ENCODE measurements around the gene TANC2. TPM values are rescaled to one million over a fixed set of nuclear protein-coding genes. Genes with fewer than 3 reads are reported as not detected.
A peak's percentile ranks its signal among the peaks of the same experiment; 100 is the strongest.

TANC2 gene
- total and polyA plus RNA-seq, 9 of the 15 experiments (the other 6 are each of a cell fraction or from before 2014, with no cell fraction given) = 0.46 to 7.8 (median 4.5) TPM

- no peaks in the 10 kb centered on the region for H3K36me3 ChIP-seq (ENCODE audit: control insufficient read depth, insufficient read depth, low read length)
- CTCF ChIA-PET (ENCODE audit: low intra/inter-chr PET ratio) = no interaction called here
- in situ Hi-C loops (cut with MboI) (no loop called here), intact Hi-C loops (cut with micrococcal nuclease) (no loop called here)
- H3K4me2 ChIP-seq (ENCODE audit: insufficient read depth, low read length) = peak overlapping the region; percentile 19; the same call in 1 of the 2 replicates
- no peak overlapping the region for H3K9ac ChIP-seq (ENCODE audit: insufficient read depth in 1 of 2, low read depth in 2 of 2, low read length in 2 of 2)
- no peak overlapping the region for H3K27ac ChIP-seq (ENCODE audit: extremely low read depth, low read depth, low read length)
- H3K9me3 ChIP-seq (replicated peaks; ENCODE audit: control insufficient read depth, insufficient read depth, low read depth, low read length) = no peaks in the 10 kb centered on the region
- H3K4me3 ChIP-seq = no peak overlapping the region
- H2AFZ ChIP-seq (ENCODE audit: low read depth, low read length) = 0 out of 2 replicates have a peak overlapping the region, but pooled peaks have one; percentile 48
- H3K79me2 ChIP-seq (ENCODE audit: control insufficient read depth, insufficient read depth, low read length) = no peaks in the 10 kb centered on the region
- peak; percentile 86 for FAIRE-seq
- H3K4me1 ChIP-seq (replicated peaks in 1 of 2; ENCODE audit: control insufficient read depth in 2 of 2, insufficient read depth in 2 of 2, low read length in 2 of 2) = peaks cover 0 to 12% of the 10 kb centered on the region in 2 experiments; a peak in 2 of 5 replicates
- H4K20me1 ChIP-seq (replicated peaks; ENCODE audit: control insufficient read depth, insufficient read depth, low read length) = no peaks in the 10 kb centered on the region
- 0% methylated on average over 1 of the region's 1 CpG for WGBS (ENCODE audit: insufficient coverage, low coverage, missing lambda C conversion rate)
- H3K9me1 ChIP-seq (ENCODE audit: control insufficient read depth, insufficient read depth, low read length) = no peaks in the 10 kb centered on the region
- peak; percentile 57 to 73 (median 65) for DNase-seq (ENCODE audit: extremely low read depth in 1 of 4, low spot score in 3 of 4)
- no TSS peak for BruUV-seq (replicated peaks)
- POLR2A ChIA-PET = interaction anchor here (0.7 to 1.7 kb wide), 5 partner anchors 9 to 27 kb away, joined by 3 to 5 read pairs (median 3); no protein-coding TSS in a partner anchor
- no peaks in the 10 kb centered on the region; a peak in 1 of 5 replicates for H3K27me3 ChIP-seq (ENCODE audit: control insufficient read depth in 2 of 2, insufficient read depth in 2 of 2, low read length in 2 of 2)
- peak; percentile 86 for ATAC-seq
- peak; percentile 96 for TF ChIP-seq TFAP4 (CRISPR knock-in tag; IDR thresholded peaks at IDR 0.05; ENCODE audit: borderline replicate concordance)
- peak; percentile 46; the same call in 1 of the 2 replicates for TF ChIP-seq TAL1 (IDR thresholded peaks at IDR 0.05)
- TF ChIP-seq, protein P1, sequence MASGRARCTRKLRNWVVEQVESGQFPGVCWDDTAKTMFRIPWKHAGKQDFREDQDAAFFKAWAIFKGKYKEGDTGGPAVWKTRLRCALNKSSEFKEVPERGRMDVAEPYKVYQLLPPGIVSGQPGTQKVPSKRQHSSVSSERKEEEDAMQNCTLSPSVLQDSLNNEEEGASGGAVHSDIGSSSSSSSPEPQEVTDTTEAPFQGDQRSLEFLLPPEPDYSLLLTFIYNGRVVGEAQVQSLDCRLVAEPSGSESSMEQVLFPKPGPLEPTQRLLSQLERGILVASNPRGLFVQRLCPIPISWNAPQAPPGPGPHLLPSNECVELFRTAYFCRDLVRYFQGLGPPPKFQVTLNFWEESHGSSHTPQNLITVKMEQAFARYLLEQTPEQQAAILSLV (tag; IDR thresholded peaks at IDR 0.05) = no peak
- TF ChIP-seq MAFK (IDR thresholded peaks at IDR 0.05; ENCODE audit: low read length) = peak; percentile 79
- TF ChIP-seq TAF15 (IDR thresholded peaks at IDR 0.05; ENCODE audit: low read depth, low read length) = no peak
- TF ChIP-seq ZNF184 (CRISPR knock-in tag; IDR thresholded peaks at IDR 0.05) = no peak
- peak; percentile 69 for TF ChIP-seq CBFA2T2 (conservative IDR thresholded peaks at IDR 0.05)
- peak; percentile 77 for TF ChIP-seq TCF3 (CRISPR knock-in tag; IDR thresholded peaks at IDR 0.05)
- TF ChIP-seq, protein P2, sequence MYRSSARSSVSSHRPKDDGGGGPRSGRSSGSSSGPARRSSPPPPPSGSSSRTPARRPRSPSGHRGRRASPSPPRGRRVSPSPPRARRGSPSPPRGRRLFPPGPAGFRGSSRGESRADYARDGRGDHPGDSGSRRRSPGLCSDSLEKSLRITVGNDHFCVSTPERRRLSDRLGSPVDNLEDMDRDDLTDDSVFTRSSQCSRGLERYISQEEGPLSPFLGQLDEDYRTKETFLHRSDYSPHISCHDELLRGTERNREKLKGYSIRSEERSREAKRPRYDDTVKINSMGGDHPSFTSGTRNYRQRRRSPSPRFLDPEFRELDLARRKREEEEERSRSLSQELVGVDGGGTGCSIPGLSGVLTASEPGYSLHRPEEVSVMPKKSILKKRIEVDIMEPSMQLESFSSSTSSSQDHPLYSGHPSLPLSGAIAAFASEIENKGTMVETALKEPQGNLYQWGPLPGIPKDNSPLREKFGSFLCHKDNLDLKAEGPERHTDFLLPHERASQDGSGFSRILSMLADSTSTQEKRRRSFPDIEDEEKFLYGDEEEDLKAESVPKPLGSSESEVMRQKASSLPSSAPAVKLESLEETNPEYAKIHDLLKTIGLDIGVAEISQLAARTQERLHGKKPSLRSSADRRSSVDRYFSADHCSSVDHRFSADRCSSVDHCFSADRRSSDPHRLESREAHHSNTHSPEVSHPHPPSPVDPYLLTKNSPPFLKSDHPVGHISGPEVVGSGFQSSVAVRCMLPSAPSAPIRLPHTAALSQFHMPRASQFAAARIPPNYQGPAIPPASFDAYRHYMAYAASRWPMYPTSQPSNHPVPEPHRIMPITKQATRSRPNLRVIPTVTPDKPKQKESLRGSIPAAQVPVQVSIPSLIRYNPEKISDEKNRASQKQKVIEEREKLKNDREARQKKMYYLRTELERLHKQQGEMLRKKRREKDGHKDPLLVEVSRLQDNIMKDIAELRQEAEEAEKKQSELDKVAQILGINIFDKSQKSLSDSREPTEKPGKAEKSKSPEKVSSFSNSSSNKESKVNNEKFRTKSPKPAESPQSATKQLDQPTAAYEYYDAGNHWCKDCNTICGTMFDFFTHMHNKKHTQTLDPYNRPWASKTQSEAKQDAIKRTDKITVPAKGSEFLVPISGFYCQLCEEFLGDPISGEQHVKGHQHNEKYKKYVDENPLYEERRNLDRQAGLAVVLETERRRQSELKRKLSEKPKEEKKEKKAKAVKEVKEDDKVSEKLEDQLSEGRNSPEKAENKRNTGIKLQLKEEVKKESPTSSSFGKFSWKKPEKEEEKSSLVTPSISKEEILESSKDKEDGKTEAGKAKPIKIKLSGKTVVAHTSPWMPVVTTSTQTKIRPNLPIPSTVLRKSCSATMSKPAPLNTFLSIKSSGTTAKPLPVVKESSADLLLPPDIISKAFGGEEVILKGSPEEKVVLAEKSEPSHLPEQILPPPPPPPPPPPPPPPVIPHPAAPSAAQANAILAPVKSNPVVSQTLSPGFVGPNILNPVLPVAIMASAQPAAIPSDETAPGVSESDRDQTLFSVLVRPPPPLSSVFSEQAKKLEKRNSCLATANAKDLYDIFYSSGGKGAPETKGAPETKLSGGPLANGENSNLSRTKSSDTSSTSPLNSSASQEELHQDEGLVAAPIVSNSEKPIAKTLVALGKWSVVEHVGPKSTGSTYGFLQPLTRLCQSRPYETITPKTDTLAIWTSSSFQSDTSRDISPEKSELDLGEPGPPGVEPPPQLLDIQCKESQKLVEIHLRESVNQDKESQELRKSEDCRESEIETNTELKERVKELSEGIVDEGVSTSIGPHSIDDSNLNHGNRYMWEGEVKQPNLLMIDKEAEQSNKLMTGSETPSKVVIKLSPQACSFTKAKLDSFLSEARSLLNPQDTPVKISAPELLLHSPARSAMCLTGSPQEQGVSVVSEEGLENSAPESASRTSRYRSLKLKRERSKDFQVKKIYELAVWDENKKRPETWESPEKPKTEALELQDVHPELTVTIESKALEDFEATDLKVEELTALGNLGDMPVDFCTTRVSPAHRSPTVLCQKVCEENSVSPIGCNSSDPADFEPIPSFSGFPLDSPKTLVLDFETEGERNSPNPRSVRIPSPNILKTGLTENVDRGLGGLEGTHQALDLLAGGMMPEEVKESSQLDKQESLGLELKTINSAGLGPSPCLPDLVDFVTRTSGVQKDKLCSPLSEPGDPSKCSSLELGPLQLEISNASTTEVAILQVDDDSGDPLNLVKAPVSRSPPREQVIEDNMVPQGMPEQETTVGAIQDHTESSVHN (IDR thresholded peaks at IDR 0.05; ENCODE audit: borderline replicate concordance in 1 of 2, low read depth in 1 of 2) = peak in 1 of 2 experiments; percentile 74; a peak in 1 of 4 replicates
- 0 out of 4 replicates have a peak, but pooled peaks of 1 of the 2 experiments have one; percentile 27 for TF ChIP-seq TEAD1 (CRISPR knock-in tag; IDR thresholded peaks at IDR 0.05)
- peak; percentile 77 for TF ChIP-seq TAF9B (IDR thresholded peaks at IDR 0.05; ENCODE audit: partially characterized antibody)
- TF ChIP-seq C11orf30 (IDR thresholded peaks at IDR 0.05; ENCODE audit: low read depth) = peak; percentile 81
- TF ChIP-seq STAT5A (IDR thresholded peaks at IDR 0.05; ENCODE audit: borderline replicate concordance, low read length) = peak; percentile 33; the same call in 1 of the 2 replicates
These were observed 46.6 kb upstream of the TANC2 start for GRCh38 chr17:62919388-62919787.
